SH-SY5Y (cell line): ENCODE data around the gene STAMBP.

Experiments used
- GATA2 ChIP-seq: IDR thresholded peaks from 2 replicates; pipeline ENCODE4 v1.6.1; 2011; ENCODE audit warnings: mild to moderate bottlenecking, low read depth, low read length
- GATA3 ChIP-seq: IDR thresholded peaks from 2 replicates; pipeline ENCODE4 v1.6.1; 2011; ENCODE audit warnings: low read depth, mild to moderate bottlenecking, low read length, moderate library complexity

DNA sequence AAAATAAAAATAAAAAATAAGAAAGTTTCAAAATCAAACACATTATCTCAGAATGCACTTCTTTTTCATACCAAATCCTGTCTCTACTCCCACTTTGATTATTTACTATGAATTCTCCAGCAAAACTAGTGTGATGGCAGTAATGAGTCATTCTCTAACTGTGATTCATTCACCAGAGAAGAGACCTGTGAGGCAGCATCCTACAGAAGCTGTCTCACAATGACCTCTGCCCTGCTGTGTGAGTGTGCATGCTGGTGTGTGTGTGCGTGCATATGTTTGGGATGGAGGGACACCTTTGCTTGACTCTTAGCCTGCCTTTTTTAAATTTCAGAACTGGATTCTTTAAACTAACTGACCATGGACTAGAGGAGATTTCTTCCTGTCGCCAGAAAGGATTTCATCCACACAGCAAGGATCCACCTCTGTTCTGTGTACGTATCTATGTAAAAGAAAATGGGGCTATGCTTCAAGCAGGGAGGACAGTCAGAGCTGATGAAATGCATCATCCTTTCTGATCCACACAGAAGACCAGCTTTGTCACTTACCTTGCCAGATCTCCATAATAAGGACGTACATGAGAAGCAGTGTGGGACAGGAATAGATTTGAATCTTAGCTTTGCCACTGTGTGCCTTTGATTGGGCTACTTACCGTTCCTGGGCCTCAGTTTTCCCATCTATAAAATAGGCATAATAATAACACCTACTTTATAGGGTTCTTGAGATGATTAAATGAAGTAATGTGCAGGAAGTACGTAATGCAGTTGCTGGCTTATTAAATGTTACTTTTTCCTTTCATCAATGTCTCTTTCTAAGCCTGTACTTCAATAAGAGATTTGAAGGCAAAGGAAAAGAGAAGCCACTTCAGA lies 31.2 kb downstream of the STAMBP start:
- no peak for TF ChIP-seq GATA2
- no peak for TF ChIP-seq GATA3
